ENCODE measurements around the gene SH3D19. TPM values are rescaled to one million over a fixed set of nuclear protein-coding genes. Genes with fewer than 3 reads are reported as not detected.
"Not testable (repeated sequence)": the region's sequence is repeated elsewhere in the genome, so short reads cannot be mapped to it uniquely, and the experiment has no call there.

SH3D19 gene
- total RNA-seq, 2 experiments from 2014 or later, result not detected

- CTCF ChIA-PET, result no interaction called here
Measured at GRCh38 chr4:151284534-151285245, 40.7 kb downstream of the SH3D19 start.

GRCh38 chr4:151276787-151277562, 48.4 kb downstream of the SH3D19 start, which contains the start of gene PRSS48:
Gene PRSS48 (plus strand): TSS chr4:151277161. CDS start chr4:151277173, 12 bp downstream.
- ChIA-PET CTCF (interaction anchor here (0.6 to 1.3 kb wide), 2 partner anchors 48 to 88 kb away, joined by 3 to 4 read pairs; no protein-coding TSS in a partner anchor), POLR2A (no interaction called here)

More at GRCh38 chr4:151284534-151285245, 40.7 kb downstream of the SH3D19 start:
- POLR2A ChIA-PET, result no interaction called here

DNA sequence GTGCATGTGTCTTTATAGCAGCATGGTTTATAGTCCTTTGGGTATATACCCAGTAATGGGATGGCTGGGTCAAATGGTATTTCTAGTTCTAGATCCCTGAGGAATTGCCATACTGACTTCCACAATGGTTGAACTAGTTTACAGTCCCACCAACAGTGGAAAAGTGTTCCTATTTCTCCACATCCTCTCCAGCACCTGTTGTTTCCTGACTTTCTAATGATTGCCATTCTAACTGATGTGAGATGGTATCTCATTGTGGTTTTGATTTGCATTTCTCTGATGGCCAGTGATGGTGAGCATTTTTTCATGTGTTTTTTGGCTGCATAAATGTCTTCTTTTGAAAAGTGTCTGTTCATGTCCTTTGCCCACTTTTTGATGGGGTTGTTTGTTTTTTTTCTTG, 56.5 kb downstream of the SH3D19 start:
- POLR2A ChIA-PET, CTCF ChIA-PET: not testable (repeated sequence)

DNA sequence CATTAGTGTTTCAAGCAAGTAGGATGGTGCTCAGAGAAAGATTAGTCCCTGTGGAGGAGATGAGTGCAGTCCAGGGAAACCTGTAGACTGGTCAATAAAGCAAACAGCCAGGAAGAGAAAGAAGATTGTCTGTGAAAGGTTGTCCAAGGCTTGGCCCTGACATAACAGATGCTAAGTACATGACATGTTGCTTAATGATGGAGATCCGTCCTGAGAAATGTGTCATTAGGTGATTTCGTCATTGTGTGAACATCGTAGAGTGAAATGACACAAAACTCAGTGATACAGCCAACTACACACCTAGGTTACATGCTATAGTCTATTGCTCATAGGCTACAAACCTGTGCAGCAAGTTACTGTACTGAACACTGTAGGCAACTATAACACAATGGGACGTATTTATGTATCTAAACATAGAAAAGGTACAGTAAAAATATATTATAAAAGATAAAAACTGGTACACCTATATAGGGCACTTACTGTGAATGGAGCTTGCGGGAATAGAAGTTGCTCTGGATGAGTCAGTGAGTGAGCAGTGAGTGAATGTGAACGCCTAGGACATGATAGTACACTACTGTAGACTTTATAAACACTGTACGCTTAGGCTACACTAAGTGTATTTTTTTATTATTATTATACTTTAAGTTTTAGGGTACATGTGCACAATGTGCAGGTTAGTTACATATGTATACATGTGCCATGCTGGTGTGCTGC, 57.4 kb downstream of the SH3D19 start:
- ChIA-PET CTCF (interaction anchor here (1.1 kb wide), 2 partner anchors 8 to 139 kb away, joined by 3 read pairs; no protein-coding TSS in a partner anchor), POLR2A (no interaction called here)

- POLR2A ChIA-PET, result no interaction called here
Measured at GRCh38 chr4:151267104-151267503, 58.3 kb downstream of the SH3D19 start.

DNA sequence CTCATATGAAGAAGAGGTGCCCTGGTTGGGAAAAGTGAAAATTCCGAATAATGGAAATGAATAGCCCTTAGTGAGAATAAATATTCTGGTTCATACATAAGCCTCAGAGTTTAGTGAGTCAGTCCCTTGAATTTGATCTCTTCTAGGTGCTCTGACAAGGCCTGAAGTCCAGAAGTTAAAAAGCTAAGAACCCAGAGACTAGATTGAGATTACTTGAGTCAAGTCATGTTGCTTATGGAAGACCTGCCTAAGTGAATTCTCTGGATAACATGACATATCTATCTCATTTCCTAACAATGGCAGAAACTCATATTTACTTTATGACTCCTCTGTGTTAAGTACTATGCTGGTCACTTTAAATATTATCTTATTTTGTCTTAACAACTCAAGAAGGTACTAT, 58.9 kb downstream of the SH3D19 start:
- ChIA-PET POLR2A (no interaction called here), CTCF (interaction anchor here (1.1 kb wide), 1 partner anchor 9 kb away, joined by 3 read pairs; no protein-coding TSS in a partner anchor)

More at GRCh38 chr4:151267104-151267503, 58.3 kb downstream of the SH3D19 start:
- CTCF ChIA-PET, result interaction anchor here (0.7 to 1.1 kb wide), 3 partner anchors 9 to 1183 kb away, joined by 3 read pairs; no protein-coding TSS in a partner anchor

GRCh38 chr4:151263455-151263854, 62.0 kb downstream of the SH3D19 start:
- POLR2A ChIA-PET, result interaction anchor here (0.5 kb wide), 1 partner anchor 153 kb away, joined by 4 read pairs; no protein-coding TSS in a partner anchor
- CTCF ChIA-PET, result no interaction called here

GRCh38 chr4:151260526-151260925, 64.9 kb downstream of the SH3D19 start:
- POLR2A ChIA-PET, result no interaction called here
- CTCF ChIA-PET, result no interaction called here

GRCh38 chr4:151259752-151260151, 65.7 kb downstream of the SH3D19 start:
- CTCF ChIA-PET, result no interaction called here
- POLR2A ChIA-PET, result no interaction called here

- CTCF ChIA-PET, result no interaction called here
- POLR2A ChIA-PET, result no interaction called here
Measured at GRCh38 chr4:151257704-151258103, 67.7 kb downstream of the SH3D19 start.

DNA sequence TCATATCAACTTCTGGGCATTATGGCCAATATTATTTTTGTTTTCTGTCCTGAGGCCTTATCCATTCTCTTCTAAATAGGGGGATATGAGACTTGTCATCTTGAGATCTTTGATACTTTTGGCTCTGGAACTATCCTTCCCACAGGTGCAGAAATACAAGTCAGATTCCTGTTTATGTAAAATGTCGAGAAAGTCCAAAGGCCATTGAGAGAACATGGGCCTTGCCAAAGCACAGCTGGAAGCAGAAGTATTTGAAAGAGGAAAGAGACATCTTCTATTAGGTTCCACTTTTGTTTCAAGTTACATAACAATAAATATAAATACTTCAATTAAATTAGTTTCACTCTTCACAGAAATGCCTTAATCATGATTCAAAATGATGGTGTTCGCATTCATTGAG, 69.3 kb downstream of the SH3D19 start:
- POLR2A ChIA-PET, result no interaction called here

DNA sequence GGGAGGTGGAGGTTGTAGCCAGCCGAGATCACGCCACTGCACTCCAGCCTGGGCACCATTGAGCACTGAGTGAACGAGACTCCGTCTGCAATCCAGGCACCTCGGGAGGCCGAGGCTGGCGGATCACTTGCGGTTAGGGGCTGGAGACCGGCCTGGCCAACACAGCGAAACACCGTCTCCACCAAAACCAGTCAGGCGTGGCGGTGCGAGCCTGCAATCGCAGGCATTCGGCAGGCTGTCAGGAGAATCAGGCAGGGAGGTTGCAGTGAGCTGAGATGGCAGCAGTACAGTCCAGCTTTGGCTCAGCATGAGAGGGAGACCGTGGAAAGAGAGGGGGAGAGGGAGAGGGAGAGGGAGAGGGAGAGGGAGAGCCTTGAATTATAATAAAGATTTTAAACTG, 69.7 kb downstream of the SH3D19 start:
- CTCF ChIA-PET, POLR2A ChIA-PET: not testable (repeated sequence)

More for the DNA sequence above, 69.3 kb downstream of the SH3D19 start:
- CTCF ChIA-PET, result no interaction called here

DNA sequence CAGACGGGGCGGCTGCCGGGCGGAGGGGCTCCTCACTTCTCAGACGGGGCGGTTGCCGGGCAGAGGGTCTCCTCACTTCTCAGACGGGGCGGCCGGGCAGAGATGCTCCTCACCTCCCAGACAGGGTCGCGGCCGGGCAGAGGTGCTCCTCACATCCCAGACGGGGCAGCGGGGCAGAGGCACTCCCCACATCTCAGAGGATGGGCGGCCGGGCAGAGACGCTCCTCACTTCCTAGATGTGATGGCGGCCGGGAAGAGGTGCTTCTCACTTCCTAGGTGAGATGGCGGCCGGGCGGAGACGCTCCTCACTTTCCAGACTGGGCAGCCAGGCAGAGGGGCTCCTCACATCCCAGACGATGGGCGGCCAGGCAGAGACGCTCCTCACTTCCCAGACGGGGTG, 70.2 kb downstream of the SH3D19 start:
- CTCF ChIA-PET, POLR2A ChIA-PET: not testable (repeated sequence)

GRCh38 chr4:151251603-151252304, 73.7 kb downstream of the SH3D19 start:
- ChIA-PET POLR2A (no interaction called here), CTCF (no interaction called here)

- ChIA-PET CTCF (no interaction called here), POLR2A (no interaction called here)
Measured at GRCh38 chr4:151250706-151251105, 74.7 kb downstream of the SH3D19 start.

GRCh38 chr4:151248519-151248918, 76.9 kb downstream of the SH3D19 start:
- ChIA-PET POLR2A (no interaction called here), CTCF (no interaction called here)

DNA sequence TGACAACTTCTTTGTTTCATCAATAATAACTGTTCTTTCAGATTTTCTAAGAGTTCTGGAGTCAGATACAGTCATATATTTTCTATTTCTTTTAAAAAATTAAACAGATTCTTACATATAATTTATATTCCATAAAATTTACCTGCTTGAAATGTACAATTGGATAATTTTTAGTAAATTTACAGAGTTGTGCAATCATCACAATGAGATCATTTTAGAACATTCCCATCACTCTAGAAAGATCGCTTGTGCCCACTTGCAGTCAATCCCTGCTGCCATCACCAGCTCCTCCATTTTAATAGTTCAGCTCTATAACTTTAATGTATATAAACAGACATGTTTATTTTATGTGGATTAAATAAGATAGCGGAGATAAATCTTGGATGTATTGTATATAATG, 78.0 kb downstream of the SH3D19 start:
- ChIA-PET CTCF (no interaction called here), POLR2A (no interaction called here)

- ChIA-PET CTCF (no interaction called here), POLR2A (no interaction called here)
Measured at GRCh38 chr4:151246742-151247141, 78.7 kb downstream of the SH3D19 start.

- CTCF ChIA-PET, result no interaction called here
- POLR2A ChIA-PET, result no interaction called here
Measured at GRCh38 chr4:151242305-151242704, 83.1 kb downstream of the SH3D19 start.

- ChIA-PET POLR2A (no interaction called here), CTCF (interaction anchor here (0.7 kb wide), 1 partner anchor 77 kb away, joined by 3 read pairs; no protein-coding TSS in a partner anchor)
Measured at GRCh38 chr4:151239608-151240007, 85.8 kb downstream of the SH3D19 start.

Measured in activated CD8-positive, alpha-beta memory T cell treated with anti-CD3 and anti-CD28 coated beads for 36 hours (primary cell).